Endometrial microvascular endothelial cells (primary cell): ENCODE data around the gene ECHS1. TPM values are rescaled to one million over a fixed set of nuclear protein-coding genes. Genes with fewer than 3 reads are reported as not detected.

Experiments used
- in situ Hi-C: cut with HindIII; loops from 2 replicates; pipeline ENCODE4 v1.10.0; 2017; ENCODE audit warnings: low sequenced_read_pairs, low pct_unique_long_range_greater_than_20kb; ENCODE audit errors: inconsistent ontology term
- total RNA-seq: library from RNA; depleted of rRNA; stranded (reverse); fragments of >200 nt; gene quantifications from one replicate; pipeline ENCODE4 v1.2.3, GENCODE V29; 2015; ENCODE audit errors: inconsistent ontology term

Gene ECHS1
- total RNA-seq, 1 donor from 2014 or later, result 136 TPM

DNA sequence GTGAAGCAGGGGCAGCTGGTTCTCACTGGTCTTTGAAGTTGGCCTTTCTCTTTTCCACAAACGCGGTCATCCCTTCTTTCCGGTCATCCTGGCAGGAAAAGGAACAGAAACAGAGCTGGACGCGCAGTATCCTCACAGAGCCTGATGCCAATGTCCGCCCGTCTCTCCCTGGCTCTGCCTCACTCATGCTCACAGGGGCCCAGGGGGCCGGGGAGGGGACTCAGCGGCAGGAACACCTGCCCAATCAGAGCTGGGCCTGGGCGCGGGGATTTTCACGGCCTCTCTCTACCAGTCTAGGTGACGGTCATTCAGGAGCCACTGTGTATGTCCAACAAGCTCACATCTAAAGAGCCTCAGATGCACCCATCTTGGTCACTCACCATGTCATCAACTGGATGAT, 10.3 kb downstream of the ECHS1 start:
- in situ Hi-C loops, result no loop called here

DNA sequence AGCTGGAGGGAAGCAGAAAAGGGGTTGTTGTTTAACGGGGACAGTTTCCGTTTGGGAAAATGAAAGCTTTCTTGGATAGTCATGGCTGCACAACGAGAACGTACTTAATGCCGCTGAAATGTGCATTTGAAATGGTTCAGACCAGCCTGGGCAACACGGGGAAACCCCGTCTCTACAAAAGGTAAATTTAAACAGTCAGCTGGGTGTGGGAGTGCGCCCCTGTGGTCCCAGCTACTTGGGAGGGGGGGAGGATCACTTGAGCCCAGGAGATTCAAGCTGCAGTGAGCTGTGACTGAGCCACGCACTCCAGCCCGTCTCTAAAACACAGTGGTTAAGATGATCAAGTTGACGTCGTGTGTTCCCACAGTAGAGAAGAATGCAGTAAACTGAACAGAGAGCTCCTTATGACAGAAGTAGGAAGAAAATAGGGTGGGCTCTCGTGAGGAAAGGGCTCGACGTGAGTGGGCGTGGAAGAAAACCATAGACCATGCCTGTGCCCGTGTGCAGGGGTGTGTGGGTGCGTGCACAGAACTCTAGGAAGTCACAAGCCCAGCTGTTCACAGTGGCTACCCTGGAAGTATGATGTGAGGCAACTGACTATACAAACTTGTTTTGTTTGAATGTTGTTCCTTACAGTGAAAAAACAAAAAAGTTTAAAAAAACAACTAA, 11.2 kb downstream of the ECHS1 start:
- in situ Hi-C loops, result no loop called here

DNA sequence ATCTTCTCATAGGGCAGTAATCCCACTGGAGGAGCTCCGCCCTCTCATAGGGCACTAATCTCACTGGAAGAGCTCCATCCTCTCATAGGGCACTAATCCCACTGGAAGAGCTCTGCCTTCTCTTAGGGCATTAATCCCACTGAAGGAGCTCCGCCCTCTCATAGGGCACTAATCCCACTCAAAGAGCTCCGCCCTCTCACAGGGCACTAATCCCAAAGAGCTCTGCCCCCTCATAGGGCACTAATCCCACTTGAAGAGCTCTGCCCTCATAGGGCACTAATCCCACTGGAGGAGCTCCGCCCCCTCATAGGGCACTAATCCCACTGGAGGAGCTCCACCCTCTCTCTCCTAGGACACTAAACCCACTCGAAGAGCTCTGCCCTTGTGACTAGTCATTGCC, 11.9 kb downstream of the ECHS1 start:
- in situ Hi-C loops, result no loop called here

DNA sequence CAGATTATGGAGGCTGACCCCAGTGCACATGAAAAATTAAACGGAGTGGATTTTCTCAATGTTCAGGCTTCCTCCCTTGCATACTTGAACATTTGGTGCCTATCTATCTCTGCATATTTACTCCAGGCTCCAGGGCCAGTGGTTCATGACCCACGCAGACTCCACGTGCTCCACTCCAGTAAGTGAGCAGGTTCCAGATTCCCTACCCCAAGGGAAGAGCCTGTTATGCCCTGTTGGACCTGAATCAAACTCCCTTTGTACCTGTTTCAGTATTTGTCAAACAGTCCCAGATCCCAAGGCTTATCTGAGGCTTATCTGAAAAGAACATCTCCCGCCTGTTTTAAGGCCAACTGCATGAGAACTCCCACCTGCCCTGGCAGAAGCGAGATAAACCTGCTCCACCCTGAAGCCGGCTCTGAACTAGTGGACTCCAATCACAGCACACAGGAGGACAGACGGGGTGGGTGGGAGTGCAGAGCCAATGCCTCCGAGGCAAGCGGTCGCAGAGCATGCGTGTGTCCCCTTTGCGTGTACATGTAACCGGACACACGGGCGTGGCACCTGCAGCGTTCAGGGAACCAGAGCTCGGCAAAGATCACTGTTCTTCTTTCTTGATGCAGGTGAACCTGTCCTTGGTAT, 13.1 kb downstream of the ECHS1 start:
- in situ Hi-C loops, result no loop called here

DNA sequence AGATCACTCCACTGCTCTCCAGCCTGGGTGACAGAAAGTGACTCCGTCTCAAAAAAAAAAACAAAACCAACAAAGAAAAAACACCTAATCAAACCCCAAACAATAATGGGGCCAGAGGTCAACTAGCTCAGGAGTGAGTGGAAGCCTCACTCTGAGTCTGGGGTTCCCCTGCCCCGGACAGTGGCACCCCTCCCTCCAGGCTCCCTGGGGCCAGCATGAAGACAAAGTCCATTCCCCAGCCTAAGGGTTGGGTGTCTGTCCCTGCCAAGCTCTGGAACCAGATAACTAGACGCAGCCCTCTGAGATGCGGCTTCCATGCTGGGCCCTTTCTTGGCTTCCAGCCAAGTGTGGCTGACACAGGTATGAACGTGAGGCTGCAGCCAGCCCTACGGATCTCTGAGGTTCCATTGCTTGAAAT, 13.6 kb downstream of the ECHS1 start:
- in situ Hi-C loops, result no loop called here

DNA sequence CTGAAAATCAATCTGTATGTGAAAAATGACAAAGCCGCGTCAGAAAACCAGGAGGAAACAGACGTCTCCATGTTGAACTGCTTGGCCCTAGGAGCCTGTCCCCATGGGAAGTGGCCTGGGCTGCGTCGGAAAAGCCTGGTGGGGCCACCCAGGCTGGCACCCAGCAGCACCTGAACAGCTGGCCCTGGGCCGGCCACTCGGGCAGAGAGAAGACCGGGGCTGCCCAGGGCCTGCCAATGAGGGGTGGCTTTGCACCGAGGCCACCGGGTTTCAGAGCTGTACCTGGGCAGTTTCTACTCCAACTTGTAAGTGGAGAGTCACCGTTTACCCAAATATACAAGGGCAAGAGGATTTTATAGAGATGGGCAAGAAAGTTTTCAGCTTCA, 14.2 kb downstream of the ECHS1 start:
- in situ Hi-C loops, result no loop called here

DNA sequence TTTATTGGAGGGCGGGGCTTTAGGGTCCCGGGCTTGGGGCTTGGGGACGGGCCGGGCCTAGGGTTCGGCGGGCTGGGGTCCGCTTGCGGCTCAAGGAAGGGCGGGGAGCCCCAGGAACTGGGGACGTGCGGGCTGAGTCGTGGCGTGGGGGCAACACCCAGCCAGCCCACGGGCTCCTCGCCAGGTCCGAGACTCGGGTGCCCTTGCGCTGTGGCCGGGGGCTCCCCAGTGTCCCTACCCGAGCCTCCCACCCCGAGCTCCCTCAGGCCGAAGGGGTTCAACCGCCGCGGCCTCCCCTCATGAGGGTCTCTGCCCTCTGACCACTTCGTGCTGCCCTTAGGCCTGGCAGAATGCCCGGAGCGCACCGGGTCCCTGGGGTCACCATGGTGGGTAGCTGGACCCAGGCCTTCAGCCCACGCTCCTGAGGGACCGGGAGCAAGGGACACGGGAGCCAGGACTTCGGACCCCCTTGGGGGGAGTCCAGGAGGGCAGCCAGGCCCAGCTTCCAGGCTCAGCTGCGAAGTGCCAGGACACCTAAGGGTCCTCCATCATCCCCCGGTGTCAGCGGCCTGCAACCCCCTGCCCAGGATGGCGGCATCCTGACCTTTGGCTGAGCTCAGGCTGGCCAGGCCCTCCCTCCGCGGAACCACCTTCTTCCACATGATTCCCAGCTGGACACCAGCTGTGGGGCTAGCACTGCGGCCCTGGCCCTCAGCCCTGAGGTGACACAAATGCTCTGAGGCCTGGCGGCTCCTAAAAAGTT, 14.8 kb downstream of the ECHS1 start:
- in situ Hi-C loops, result no loop called here

DNA sequence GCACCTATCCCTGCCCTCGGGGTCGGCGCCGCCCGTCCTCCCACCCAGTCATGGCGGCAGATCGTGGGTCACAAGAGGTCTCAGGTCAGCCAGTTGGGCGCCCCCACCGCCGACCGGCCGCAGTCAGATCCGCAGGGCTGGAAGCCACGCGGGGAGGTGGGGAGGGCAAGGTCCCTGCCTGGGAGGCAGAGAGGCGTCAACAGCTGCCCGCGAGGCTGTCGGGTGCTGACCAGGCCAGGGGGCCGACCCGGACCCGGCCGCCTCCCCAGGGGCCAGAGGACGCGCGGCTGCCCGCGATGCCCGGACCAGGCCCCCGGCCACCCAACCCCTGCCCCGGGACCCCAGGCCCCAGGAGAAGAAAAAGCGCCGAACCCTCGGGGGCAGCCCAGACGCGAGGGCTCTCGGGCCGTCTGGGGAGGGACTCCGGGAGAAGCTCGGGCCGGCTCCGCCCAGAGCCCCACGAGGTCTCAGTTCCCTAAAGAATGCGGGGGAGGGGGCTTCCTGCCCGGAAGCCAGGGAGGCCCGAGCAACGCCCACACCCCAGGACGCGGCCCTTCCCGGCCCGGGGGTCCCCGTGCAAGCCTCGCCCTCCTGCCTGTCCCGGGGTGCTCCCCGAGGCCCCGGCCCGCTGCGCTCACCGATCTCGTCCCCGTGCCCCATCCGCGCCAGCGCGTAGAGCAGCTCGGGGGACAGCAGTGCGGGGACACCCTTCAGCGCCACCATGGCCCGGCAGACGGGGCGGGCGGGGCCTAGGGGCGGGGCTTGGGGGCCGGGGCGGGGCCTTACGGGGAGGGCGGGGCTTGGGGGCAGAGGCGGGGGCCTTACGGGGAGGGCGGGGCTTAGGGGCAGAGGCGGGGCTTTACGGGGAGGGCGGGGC, 15.6 kb downstream of the ECHS1 start, which contains the start of gene FUOM:
Gene FUOM, minus strand, starts transcription at position 735 of the 877 bp plus-strand sequence. Its CDS starts 12 bp downstream, at position 723.
- in situ Hi-C loops, result no loop called here

DNA sequence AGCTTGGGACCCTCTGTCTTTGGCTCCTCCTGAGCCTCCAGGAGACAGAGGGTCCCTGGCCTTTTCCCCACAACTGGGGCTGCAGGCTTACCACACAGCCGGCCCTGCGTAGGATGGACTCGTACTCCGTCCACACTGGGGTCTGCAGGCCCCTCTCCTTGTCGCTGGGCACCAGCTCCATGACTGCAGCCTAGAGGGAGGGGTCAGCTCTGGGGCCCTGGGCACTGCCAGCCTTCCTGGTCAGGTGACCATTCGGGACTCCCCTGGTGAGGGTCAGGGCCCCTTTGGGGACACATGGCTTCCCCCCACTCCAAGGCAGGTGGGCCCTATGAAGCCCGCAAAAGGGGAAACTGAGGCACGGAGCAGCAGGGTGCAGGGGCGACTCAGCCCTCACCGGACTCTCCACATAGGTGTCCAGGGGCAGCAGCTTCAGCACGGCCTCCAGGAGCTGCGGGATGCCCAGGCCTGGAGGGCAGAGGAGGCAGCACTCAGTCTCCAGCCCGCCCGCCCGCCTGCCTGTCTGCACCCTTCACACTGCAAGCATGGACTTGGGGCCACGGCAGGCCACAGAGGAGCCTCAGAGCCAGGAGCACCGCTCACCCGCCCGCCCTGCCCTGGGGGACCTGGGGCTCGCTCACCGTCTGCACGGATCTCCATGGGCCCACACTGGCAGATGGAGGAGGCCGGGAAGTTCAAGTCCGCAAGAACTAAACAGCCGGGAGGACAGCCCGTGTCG, 16.4 kb downstream of the ECHS1 start:
- in situ Hi-C loops, result no loop called here

DNA sequence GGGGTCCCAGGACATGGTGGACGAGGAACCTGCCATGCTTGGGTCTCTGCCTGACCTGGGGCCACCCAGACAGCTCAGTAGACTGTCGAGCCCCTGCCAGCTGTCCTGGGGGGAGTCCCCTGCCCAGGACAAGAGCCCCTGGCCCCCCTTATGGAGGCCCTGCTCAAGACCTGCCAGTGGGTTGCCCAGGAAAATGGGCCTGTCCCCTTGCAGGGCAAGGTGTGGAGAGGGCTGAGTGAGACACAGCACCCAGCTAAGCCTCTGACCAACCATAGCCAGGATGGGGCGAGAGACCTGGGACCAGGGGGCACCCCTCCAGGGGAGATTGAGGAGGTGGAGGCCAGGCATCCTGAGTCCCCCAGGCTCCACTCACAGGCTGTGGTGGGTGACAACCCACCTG, 17.2 kb downstream of the ECHS1 start:
- in situ Hi-C loops, result no loop called here

DNA sequence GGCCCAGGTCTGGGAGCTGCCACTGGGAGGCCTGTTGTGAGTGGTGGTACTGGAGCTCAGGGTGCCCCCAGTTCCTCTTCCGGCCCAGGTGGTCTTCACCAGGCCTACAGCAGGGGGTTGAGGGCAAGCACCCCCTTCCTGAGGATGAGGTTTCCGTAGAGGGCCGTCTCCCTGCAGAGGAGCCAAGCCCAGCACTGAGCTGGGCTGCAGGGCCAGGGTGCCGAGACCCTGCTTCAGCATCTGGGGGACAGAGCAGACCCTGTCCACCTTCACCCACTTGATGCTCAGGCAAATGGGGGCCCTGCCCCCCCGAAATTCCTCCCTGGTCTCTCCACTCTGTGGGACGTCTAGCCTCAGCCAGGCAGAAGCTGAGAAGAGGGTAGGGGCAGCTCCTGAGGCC, 17.9 kb downstream of the ECHS1 start:
- in situ Hi-C loops, result no loop called here

DNA sequence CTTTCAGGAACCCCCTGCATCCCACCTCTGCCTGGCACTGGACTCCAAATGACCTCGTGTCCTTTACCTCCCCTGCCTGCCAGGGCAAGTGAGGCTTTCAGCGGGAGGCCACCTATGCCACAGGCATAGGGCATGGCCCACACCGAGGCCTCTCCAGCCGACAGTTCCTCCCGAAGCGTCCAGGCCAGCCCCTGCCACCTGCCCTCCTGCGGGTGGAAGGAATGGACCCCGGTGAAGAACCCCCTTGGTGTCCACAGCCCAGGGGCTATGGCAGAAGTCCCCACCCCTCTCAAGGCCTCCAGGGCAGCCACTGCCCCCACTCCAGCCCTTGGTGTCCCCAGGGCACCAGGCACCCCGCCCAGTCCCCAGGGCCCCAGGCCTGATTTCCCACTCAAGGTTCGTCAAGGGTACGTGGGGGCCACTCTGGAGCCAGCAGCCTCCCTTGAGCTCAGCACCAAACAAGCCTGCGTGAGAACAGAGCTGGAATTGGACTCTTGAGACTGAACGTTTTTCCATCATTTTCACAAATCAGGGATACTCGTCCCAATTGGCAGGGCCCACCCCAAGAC, 18.4 kb downstream of the ECHS1 start:
- in situ Hi-C loops, result no loop called here

DNA sequence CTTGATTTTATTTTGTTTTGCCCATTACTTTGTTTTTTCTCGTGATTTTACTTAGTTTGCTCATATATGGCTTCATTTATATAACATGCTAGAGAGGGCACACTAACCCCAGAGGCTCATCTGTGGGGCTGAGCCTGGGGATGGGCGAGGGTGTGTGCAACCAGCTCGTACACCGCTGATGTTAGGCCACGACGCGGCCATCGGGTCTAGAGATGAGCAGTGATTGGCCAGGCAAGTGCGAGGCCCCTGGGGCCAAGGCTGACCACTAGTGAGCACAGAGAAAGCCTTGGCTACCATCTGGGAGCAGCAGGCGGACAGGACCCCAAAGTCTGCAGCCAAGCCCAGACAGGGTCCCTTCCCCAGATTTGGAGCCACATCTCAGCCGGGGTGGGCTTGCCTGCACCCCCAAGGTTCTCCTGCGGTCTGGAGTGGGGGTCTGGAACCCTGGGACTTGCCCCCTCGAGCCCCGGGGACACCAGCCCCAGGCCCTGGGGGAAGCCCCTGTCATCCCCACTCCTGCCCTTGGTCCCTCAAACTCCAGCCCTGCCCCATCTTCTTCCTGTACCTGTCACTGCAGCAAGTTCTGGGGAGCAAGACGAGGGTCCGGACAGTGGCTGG, 19.1 kb downstream of the ECHS1 start:
- in situ Hi-C loops, result no loop called here

DNA sequence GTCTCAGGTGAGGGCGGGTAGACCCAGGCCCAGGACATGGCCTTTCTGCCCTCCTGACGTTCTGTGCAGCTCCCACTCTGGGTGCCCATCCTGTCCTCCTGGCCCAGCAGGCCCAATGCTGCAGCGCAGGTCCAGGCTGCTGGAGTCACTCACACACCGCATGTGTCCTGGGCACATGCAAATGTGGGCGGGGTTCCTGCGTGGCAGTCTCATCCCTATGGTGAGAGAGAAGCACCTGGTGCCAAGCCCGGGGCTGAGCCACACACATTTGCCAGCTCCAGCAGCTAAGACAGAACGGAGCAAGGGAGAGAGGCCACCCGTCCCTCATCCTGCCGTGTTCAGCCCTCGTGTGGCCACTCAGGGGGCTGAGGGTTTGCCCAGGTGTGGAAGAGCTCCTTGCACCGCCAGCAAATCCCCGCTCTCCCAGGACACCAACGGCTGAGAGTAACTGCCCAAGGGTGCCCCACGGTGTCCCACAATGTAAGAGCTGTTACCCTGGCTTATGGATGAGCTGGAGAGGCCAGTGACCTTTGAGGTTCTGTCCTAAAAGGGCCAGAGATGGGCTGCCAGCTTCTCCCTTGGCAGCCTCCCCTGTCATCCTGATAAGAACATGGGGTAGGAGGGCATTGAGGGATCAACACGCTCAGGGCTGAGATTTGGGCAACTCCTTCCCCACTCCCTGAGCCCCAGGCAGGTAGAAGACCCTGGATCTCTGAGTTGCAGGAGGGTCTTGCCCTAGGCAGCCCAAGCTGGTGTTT, 19.8 kb downstream of the ECHS1 start:
- in situ Hi-C loops, result no loop called here

DNA sequence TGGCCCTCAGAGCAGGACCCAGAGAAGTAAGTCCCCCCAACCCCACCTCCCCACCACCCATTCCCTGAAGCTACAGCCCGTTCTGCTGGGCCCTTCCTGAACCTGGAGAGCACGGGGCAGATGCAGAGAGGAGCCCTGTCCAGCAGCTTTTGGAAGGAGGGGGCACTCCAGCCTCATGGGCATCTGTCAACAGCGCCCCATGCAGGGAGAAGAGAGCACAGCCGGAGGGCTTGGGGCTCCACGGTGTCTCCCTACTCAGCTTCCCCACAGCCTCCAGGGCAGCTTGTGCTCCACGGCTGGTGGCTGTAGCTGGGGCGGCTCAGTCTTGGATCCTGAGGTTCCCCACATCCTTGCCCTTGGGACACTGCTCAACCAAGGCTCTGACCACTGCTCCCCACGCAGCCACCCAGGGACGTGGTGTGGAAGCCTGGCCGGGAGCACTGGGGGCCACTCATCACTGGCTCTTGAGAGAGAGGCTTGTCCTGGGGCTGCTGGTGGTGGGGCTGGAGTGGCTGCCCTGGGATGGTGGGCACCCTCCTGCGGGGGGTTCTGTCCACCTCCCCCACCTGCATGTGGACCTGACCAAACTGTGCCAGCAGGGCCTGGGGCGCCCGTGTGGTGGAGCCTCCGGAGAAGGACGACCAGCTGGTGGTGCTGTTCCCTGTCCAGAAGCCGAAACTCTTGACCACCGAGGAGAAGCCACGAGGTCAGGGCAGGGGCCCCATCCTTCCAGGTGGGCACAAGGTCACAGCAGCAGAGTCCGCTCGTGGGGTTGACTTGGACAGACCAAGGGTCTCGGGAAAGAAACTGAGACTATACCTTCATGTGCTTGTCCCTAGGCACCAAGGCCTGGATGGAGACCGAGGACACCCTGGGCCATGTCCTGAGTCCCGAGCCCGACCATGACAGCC, 21.5 kb downstream of the ECHS1 start:
- in situ Hi-C loops, result no loop called here

DNA sequence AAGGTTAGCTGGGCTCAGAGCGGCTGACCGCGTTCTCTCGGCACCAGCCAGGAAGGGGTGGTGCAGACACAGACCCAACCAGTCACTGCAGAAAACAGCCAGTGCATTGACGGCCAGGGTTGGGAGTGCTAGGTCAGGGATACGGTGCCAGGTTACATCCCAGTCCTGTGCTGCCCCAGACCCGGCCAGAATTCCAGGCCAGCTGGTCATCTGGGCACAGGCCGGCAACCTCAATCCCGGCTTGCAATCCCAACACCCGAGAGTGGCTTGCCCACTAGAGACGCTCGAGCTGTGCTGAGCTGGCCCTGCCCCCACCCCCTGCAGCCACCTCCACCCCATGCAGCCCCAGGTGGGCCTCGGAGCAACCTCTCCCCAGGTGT, 22.2 kb downstream of the ECHS1 start:
- in situ Hi-C loops, result no loop called here
